ENCODE measurements around the gene NUDT19.
"Not testable (repeated sequence)": the region's sequence is repeated elsewhere in the genome, so short reads cannot be mapped to it uniquely, and the experiment has no call there.

NUDT19 gene

GRCh38 chr19:32693151-32694108 lies 1.8 kb downstream of the NUDT19 start (continued):
- TF ChIP-seq REST (tag by site-specific recombination; IDR thresholded peaks at IDR 0.05): peak; percentile 87
- TF ChIP-seq GFI1B (tag by site-specific recombination; IDR thresholded peaks at IDR 0.05): peak; percentile 33; the same call in 1 of the 2 replicates
- peak; percentile 41; the same call in 1 of the 2 replicates for TF ChIP-seq ZNF600 (tag by site-specific recombination; IDR thresholded peaks at IDR 0.05)
- TF ChIP-seq ZNF768 (tag by site-specific recombination; IDR thresholded peaks at IDR 0.05): peak; percentile 79; the same call in 1 of the 2 replicates
- peak; percentile 61 for TF ChIP-seq KLF8 (tag by site-specific recombination; IDR thresholded peaks at IDR 0.05)
- peak; percentile 32; the same call in 1 of the 2 replicates for TF ChIP-seq ZFP37 (tag by site-specific recombination; IDR thresholded peaks at IDR 0.05)
- peak; percentile 40; the same call in 1 of the 2 replicates for TF ChIP-seq FEZF1 (tag by site-specific recombination; IDR thresholded peaks at IDR 0.05)
- TF ChIP-seq ZNF692 (tag by site-specific recombination; IDR thresholded peaks at IDR 0.05): 0 out of 2 replicates have a peak, but pooled peaks have one; percentile 40
- TF ChIP-seq MZF1 (tag by site-specific recombination; IDR thresholded peaks at IDR 0.05; ENCODE audit: borderline replicate concordance): peak; percentile 98
- 0 out of 2 replicates have a peak, but pooled peaks have one; percentile 23 for TF ChIP-seq ZBTB10 (tag by site-specific recombination; IDR thresholded peaks at IDR 0.05)
- TF ChIP-seq ZNF394 (tag by site-specific recombination; IDR thresholded peaks at IDR 0.05; ENCODE audit: borderline replicate concordance): 0 out of 2 replicates have a peak, but pooled peaks have one; percentile 10
- peak; percentile 55; the same call in 1 of the 2 replicates for TF ChIP-seq ZBTB7A (tag by site-specific recombination; IDR thresholded peaks at IDR 0.05; ENCODE audit: low read depth)
- peak; percentile 94 for TF ChIP-seq SP2 (tag by site-specific recombination; IDR thresholded peaks at IDR 0.05)

- ChIA-PET CTCF (interaction anchor here (0.6 to 1.5 kb wide), 2 partner anchors 18 to 58 kb away, joined by 3 to 6 read pairs; no protein-coding TSS in a partner anchor), POLR2A (interaction anchor here (2.1 kb wide), 1 partner anchor 19 kb away, joined by 12 read pairs; the partner anchor contains the start of genes ANKRD27 and RGS9BP)
- Histone ChIP-seq H3K4me1 (ENCODE audit: control insufficient read depth, insufficient read depth, low read length) (peaks cover 23% of the 10 kb centered on the region), H3K36me3 (ENCODE audit: control insufficient read depth in 2 of 2, insufficient read depth in 1 of 2, low read length in 2 of 2) (peaks cover 22 to 63% of the 10 kb centered on the region in 2 experiments)
- H3K4me3 ChIP-seq (ENCODE audit: low read depth, low read length); H3K9me3 ChIP-seq (ENCODE audit: control insufficient read depth, insufficient read depth, low read depth, low read length); H3K27ac ChIP-seq (ENCODE audit: extremely low read depth, low read depth, low read length): not testable (repeated sequence)
Observed at GRCh38 chr19:32694316-32694715, 2.7 kb downstream of the NUDT19 start.

Measured in HEK293 (cell line).